NCI-H526 treated with DMSO at 0.1 percent for 48 hours (cell line): ENCODE results near the gene CLDN11.

Source experiments
- DNase-seq: peaks from one replicate; lab custom pipeline; 2025; lab: John Stamatoyannopoulos, UW

Gene CLDN11

GRCh38 chr3:170418422-170419398, at the start of gene CLDN11:
Gene CLDN11, plus strand, starts transcription at chr3:170418868. Its CDS starts 199 bp downstream, at chr3:170419067.
- DNase-seq = peak; percentile 73

DNA sequence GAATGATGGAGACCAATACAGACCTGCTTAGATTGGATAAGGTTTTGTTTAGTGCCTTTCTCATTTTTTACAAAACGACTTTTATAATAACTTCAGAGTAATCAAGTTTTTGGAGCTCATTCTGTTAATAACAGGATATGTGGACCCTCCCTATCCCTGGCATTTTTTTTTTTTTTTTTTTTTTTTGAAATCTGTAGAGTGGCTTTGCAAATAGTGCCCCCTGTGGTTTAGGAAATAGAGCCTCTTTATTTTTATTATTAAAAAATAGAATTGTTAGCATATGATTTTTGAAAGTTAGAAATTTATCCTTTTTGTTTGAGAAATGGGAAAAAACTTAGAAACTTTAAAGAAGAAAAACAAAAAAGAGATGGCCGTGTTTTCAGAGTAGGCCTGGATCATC, 49.7 kb upstream of the CLDN11 start:
- DNase-seq = no peak

DNA sequence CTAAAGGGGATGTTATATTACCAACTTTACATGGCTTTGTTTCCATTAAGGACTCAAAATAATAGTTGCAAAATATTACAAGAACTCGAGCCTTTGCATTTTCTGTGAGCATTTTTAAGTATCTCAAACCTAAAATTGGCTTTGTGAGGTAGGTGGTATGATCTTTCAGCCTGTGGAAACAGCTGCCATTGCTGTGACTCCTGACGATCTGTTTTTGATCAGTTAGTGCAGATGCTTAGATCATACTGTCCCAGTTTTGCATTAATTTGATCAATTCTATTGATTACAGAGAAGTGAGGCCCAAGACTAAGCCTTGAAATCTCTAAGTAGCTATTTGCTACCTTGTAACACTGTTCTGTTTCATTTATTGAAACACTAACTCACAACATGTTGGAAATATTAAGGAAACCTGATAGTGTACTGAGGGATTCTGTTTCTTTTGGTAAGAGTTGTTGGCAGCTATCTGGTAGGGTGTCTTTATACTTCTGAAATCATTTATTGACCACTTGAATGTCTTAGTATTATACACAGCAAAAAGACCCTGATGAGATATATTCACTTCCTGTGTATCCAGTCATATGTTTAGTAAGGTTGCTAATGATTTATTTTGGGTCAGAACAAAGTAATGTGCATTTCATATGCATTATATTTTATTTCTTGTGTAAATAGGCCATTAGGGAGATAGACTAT, 46.3 kb upstream of the CLDN11 start:
- no peak for DNase-seq

DNA sequence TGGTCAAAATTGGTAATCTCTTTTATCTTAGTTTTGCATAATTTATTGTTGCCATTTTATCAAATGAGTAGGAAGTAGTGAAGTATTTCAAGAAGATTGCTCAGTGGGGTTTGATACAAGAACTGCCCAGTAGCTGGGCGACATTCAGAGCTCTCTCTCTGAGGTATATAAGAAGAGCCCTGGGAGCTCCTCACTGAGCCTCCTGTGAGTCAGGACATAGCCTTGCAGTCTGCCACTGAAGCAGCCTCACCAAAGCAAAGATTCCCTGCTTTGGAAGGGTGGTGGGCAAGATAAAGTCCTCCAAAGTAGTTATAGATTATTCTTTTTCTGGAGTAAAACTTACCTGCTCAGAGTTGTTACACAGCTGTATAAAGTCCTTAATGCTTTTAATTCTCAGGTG, 35.1 kb upstream of the CLDN11 start:
- no peak for DNase-seq

GRCh38 chr3:170386468-170386867, 32.2 kb upstream of the CLDN11 start:
- DNase-seq = no peak

GRCh38 chr3:170387950-170388349, 30.7 kb upstream of the CLDN11 start:
- no peak for DNase-seq

- no peak for DNase-seq
Observed at GRCh38 chr3:170391108-170391507, 27.6 kb upstream of the CLDN11 start.

DNA sequence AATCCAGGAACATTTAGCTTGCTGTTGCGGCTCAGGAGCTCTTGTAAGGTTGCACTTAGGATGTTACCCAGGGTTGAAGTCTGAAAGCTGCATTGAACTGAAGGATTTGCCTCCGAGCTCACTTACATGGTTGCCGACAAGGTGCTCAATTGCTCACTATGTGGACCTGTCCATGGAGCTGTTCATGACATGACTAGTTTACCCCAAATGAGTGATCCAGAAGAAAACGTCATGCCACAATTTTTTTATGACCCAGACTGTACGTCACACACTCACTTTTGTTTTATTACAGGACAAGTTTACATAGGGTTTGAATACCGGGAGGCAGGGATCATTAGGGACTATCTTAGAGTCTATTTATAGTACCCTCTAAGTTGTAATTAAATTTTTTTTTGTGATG, 21.0 kb upstream of the CLDN11 start:
- DNase-seq = no peak

- no peak for DNase-seq
Observed at GRCh38 chr3:170405101-170405500, 13.6 kb upstream of the CLDN11 start.

GRCh38 chr3:170410428-170411029, 8.1 kb upstream of the CLDN11 start:
- DNase-seq = no peak

GRCh38 chr3:170413291-170413690, 5.4 kb upstream of the CLDN11 start:
- DNase-seq = no peak

DNA sequence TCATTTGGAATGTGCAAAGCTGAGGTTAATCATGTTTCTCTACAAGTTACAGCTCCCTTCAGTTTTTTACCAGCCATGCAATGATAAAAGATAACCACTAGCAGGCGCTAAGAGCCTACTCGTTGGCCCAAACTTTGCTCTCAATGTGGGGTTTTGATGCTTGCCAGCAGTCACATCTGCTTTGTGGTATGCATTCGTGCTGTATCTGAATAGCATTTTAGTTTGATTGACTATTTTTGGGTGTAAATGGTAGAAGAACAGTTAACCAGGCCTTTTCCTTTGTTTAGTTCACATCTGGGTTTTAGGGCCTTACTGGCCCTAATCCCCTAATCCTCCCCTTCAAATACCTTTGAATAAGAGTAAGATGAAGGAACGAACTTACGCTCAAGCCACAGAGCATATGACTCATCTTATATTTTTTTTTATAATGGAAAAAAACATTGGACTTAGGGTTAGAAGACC, 4.4 kb upstream of the CLDN11 start:
- peak; percentile 54 for DNase-seq

DNA sequence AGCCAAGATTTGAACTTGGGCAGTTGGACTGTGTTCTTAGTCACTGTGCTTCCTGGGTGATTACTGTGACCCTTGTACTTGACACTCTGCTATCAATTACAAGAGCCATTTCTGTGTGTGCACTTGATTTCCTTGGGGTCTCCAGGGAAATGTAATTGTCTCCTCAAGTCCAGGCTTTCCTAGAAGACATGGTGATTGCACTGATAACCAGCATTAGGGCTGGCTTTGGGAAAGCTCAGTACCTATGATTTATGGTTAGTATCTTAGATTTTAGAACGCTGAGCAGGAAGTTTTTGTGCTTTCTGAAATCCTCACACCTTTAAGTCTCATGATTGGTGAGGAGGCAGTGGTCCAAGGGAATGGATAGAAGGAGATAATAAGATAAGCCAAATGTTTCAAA, 1.6 kb upstream of the CLDN11 start:
- DNase-seq = no peak

GRCh38 chr3:170419557-170420087, 954 bp downstream of the CLDN11 start:
- DNase-seq = peak; percentile 65

GRCh38 chr3:170420307-170420821, 1.7 kb downstream of the CLDN11 start:
- DNase-seq = peak; percentile 46

GRCh38 chr3:170421111-170421641, 2.5 kb downstream of the CLDN11 start:
- peak; percentile 66 for DNase-seq

GRCh38 chr3:170421758-170422157, 3.1 kb downstream of the CLDN11 start:
- DNase-seq = no peak

- no peak for DNase-seq
Observed at GRCh38 chr3:170423001-170423615, 4.4 kb downstream of the CLDN11 start.

GRCh38 chr3:170424879-170425278, 6.2 kb downstream of the CLDN11 start:
- no peak for DNase-seq

- DNase-seq = peak; percentile 30
Observed at GRCh38 chr3:170425491-170426239, 7.0 kb downstream of the CLDN11 start.
